Epidermal melanocyte (primary cell): ENCODE results near the gene CLPTM1.
A peak's percentile ranks its signal among the peaks of the same experiment; 100 is the strongest.
"Not testable (repeated sequence)": the region's sequence is repeated elsewhere in the genome, so short reads cannot be mapped to it uniquely, and the experiment has no call there.

Experiments used
- DNase-seq: peaks from one replicate; pipeline ENCODE4 v3.0.0; 2011; ENCODE audit warnings: low spot score; ENCODE audit not compliant: insufficient read length

The CLPTM1 gene

GRCh38 chr19:44954649-44955504, at the start of gene CLPTM1:
Gene CLPTM1, plus strand, starts transcription at chr19:44955380. Its CDS starts 16 bp downstream, at chr19:44955396.
- peak; percentile 98 for DNase-seq

- peak; percentile 87 for DNase-seq
Measured at GRCh38 chr19:44905437-44906160, 49.6 kb upstream of the CLPTM1 start, which contains the start of gene APOE. Gene APOE, plus strand, starts transcription at chr19:44905796. Its CDS starts 829 bp downstream, at chr19:44906625.

GRCh38 chr19:44907613-44908012, 47.6 kb upstream of the CLPTM1 start:
- DNase-seq: no peak

GRCh38 chr19:44908074-44908835, 46.9 kb upstream of the CLPTM1 start:
- no peak for DNase-seq

- DNase-seq: no peak
Measured at GRCh38 chr19:44908836-44909261, 46.3 kb upstream of the CLPTM1 start.

GRCh38 chr19:44909775-44910174, 45.4 kb upstream of the CLPTM1 start:
- DNase-seq: no peak

GRCh38 chr19:44911896-44912295, 43.3 kb upstream of the CLPTM1 start:
- not testable (repeated sequence) for DNase-seq

DNA sequence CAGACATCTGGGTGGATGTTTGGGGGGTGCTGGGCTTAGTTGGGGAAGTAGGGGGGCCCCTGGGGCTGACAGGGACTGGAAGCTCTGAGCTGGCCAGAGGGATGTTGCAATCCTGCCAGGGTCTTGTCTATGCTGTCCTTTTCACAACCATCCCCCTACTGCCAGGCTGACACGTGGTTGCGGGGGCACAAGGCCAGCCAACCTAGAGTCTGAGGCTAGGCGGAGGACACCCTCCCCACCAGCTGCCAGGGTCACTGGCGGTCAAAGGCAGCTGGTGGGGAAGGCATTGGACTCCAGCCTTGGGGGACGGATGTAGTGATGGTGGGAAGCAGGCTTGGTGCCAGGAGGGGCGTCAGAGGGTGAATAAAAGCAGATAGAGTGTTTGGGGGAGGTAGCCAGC, 42.3 kb upstream of the CLPTM1 start:
- DNase-seq: no peak

DNA sequence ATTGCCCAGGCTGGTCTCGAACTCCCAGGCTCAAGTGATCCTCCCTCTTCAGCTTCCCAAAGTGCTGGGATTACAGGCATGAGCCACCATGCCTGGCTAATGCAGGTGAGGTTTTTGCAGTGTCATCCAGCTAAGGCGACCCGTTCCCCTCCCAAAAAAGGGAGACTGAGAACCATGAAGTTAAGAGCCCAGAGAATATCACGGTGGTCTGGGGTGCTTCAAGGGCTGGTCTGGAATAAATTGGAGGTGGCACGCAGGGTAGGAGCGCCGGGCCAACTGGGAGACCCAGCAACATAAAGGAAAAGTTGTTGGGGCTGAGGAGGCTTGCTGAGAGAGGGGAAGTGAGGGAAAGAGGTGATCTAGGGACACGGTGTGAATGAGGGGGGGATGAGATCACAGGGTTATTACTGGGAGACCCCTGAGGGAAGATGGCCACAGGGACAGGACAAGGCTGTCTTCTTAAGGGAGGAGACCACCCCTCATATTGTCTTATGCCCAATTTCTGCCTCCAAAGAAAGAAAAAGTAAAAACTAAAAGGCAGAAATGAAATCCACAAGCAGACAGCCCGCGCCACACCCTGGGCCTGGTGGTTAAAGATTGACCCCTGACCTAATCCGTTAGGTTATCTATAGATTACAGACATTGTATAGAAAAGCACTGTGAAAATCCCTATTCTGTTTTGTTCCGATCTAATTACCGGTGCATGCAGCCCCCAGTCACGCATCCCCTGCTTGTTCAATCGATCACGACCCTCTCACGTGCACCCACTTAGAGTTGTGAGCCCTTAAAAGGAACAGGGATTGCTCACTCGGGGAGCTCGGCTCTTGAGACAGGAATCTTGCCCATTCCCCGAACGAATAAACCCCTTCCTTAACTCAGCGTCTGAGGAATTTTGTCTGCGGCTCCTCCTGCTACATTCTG, 41.4 kb upstream of the CLPTM1 start:
- not testable (repeated sequence) for DNase-seq

- DNase-seq: peak; percentile 98
Measured at GRCh38 chr19:44914433-44915206, 40.6 kb upstream of the CLPTM1 start, which contains the start of gene APOC1. Gene APOC1, plus strand, starts transcription at chr19:44914608. Its CDS starts 284 bp downstream, at chr19:44914892.

GRCh38 chr19:44924243-44924725, 30.9 kb upstream of the CLPTM1 start:
- no peak for DNase-seq

- peak; percentile 68 for DNase-seq
Measured at GRCh38 chr19:44925114-44925891, 29.9 kb upstream of the CLPTM1 start.

- not testable (repeated sequence) for DNase-seq
Measured at GRCh38 chr19:44926245-44927077, 28.7 kb upstream of the CLPTM1 start.

DNA sequence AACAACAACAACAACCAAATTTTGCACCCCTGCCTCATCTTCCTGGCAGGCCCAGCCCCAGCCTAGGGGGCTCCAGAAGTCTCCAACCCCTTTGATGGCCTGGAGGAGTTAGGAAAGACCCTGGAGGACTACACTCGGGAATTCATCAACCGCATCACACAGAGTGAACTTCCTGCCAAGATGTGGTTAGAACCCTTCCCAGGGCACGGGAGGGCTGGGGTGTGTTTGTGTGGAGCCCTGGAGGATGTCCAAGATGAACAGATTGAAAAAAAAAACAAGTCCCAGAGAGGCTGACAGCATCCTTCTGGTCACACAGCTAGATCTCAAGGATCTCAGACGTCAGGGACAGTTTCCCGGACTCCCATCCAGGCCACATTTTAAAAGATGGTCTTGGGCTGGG, 27.4 kb upstream of the CLPTM1 start:
- DNase-seq: no peak

GRCh38 chr19:44930088-44930487, 25.1 kb upstream of the CLPTM1 start:
- DNase-seq: no peak

DNA sequence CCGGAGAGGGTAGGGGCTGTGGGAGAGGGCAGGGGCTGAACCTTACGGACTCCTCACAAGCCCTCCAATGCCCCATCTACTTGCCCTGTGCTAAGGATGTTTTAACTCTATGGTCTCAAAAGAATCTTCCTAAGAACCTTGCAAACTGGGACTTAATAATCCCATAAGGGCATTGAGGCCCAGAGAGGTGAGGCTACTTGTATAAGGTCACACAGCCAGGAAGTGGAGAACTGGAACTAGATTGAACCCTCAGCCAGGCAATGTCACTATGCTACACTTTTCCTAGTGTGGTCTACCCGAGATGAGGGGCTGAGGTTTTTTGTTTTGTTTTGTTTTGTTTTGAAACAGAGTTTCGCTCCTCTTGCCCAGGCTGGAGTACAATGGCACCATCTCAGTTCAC, 23.6 kb upstream of the CLPTM1 start:
- DNase-seq: no peak

- DNase-seq: no peak
Measured at GRCh38 chr19:44939668-44940067, 15.5 kb upstream of the CLPTM1 start.

- no peak for DNase-seq
Measured at GRCh38 chr19:44942067-44942571, 13.1 kb upstream of the CLPTM1 start, which contains the start of gene APOC4. Gene APOC4, plus strand, starts transcription at chr19:44942237. Its CDS starts 41 bp downstream, at chr19:44942278.
